Retinal pigment epithelial cell (primary cell): ENCODE measurements around the gene PTMS.

ENCODE experiments used
- DNase-seq: peaks from one replicate; pipeline ENCODE4 v3.0.0-alpha.2; 2010; ENCODE audit warnings: low read depth
- H3K4me3 ChIP-seq: 2 replicates; pipeline ENCODE4 v1.5.1; 2011; ENCODE audit warnings: mild to moderate bottlenecking, low read length, control low read depth, moderate library complexity
- CTCF ChIP-seq: conservative IDR thresholded peaks from 2 replicates; pipeline ENCODE4 v1.5.1; 2011; ENCODE audit warnings: low read depth, low read length, control low read depth, inconsistent platforms

PTMS gene

GRCh38 chr12:6784296-6784695, 18.1 kb downstream of the PTMS start:
- no peak for DNase-seq
- H3K4me3 ChIP-seq, result no peak overlapping the region
- TF ChIP-seq CTCF, result no peak

- TF ChIP-seq CTCF, result no peak
- DNase-seq, result no peak
- H3K4me3 ChIP-seq, result no peak overlapping the region
These were observed 18.6 kb downstream of the PTMS start for GRCh38 chr12:6784761-6785160.

GRCh38 chr12:6786416-6787094, 20.4 kb downstream of the PTMS start:
- TF ChIP-seq CTCF, result no peak
- no peak overlapping the region for H3K4me3 ChIP-seq
- DNase-seq, result no peak

GRCh38 chr12:6787309-6787708, 21.1 kb downstream of the PTMS start:
- no peak for TF ChIP-seq CTCF
- no peak for DNase-seq
- H3K4me3 ChIP-seq, result no peak overlapping the region

- no peak for TF ChIP-seq CTCF
- DNase-seq, result no peak
- no peak within 1 kb of the TSS for H3K4me3 ChIP-seq
These were observed 23.1 kb downstream of the PTMS start, which contains the start of gene CD4 for GRCh38 chr12:6788972-6789924. Gene CD4, plus strand, starts transcription at chr12:6789528. Its CDS starts 10,611 bp downstream, at chr12:6800139.

GRCh38 chr12:6790496-6791150, 24.5 kb downstream of the PTMS start:
- DNase-seq, result no peak
- TF ChIP-seq CTCF, result no peak
- no peak overlapping the region for H3K4me3 ChIP-seq
